HepG2 (cell line): Measurements from ENCODE around the gene AKAP6. TPM values are rescaled to one million over a fixed set of nuclear protein-coding genes. Genes with fewer than 3 reads are reported as not detected.

Experiments
- KDM3A ChIP-seq: IDR thresholded peaks from 2 replicates; pipeline ENCODE4 v1.6.1; 2018; ENCODE audit warnings: low read depth, missing compliant biosample characterization
- KDM4B ChIP-seq: sonication (generic); formaldehyde crosslinking; IDR thresholded peaks from 2 replicates; pipeline ENCODE4 v1.4.0; 2020; ENCODE audit warnings: missing genetic modification reagents
- NCOA1 ChIP-seq: sonication (generic); formaldehyde crosslinking; IDR thresholded peaks from 2 replicates; pipeline ENCODE4 v1.9.0; 2021; ENCODE audit warnings: missing genetic modification reagents
- NFE2 ChIP-seq: sonication (generic); formaldehyde crosslinking; IDR thresholded peaks from 2 replicates; pipeline ENCODE4 v1.4.0; 2020; ENCODE audit warnings: missing genetic modification reagents
- NR2F1 ChIP-seq, 2 experiments: fragments of 450-650 bp in 1 of 2; formaldehyde crosslinking in 1 of 2; IDR thresholded peaks; 2 replicates each; pipeline versions ENCODE4 v1.5.0 to v1.6.1; 2016 to 2020; ENCODE audit warnings: mild to moderate bottlenecking in 1 of 2, missing compliant biosample characterization in 1 of 2, missing genetic modification reagents in 1 of 2, moderate library complexity in 1 of 2
- PAF1 ChIP-seq: IDR thresholded peaks from 2 replicates; pipeline ENCODE4 v1.6.1; 2016; ENCODE audit warnings: missing genetic modification reagents, missing compliant biosample characterization
- PHF20 ChIP-seq: sonication (generic); formaldehyde crosslinking; IDR thresholded peaks from 2 replicates; pipeline ENCODE4 v1.5.0; 2020; ENCODE audit warnings: mild to moderate bottlenecking, missing genetic modification reagents
- RAD21 ChIP-seq: fragments of 450-650 bp; formaldehyde crosslinking; IDR thresholded peaks from 2 replicates; pipeline ENCODE4 v1.5.0; 2020; ENCODE audit warnings: mild to moderate bottlenecking
- SIX4 ChIP-seq: sonication (generic); formaldehyde crosslinking; IDR thresholded peaks from 2 replicates; pipeline ENCODE4 v1.4.0; 2020; ENCODE audit warnings: missing genetic modification reagents
- TBX2 ChIP-seq: sonication (generic); formaldehyde crosslinking; IDR thresholded peaks from 2 replicates; pipeline ENCODE4 v1.5.0; 2020; ENCODE audit warnings: missing genetic modification reagents, mild to moderate bottlenecking, borderline replicate concordance
- TGIF2 ChIP-seq: IDR thresholded peaks from 2 replicates; pipeline ENCODE4 v1.6.1; 2016; ENCODE audit warnings: control low read depth, missing compliant biosample characterization
- ZNF263 ChIP-seq: sonication (generic); formaldehyde crosslinking; IDR thresholded peaks from 2 replicates; pipeline ENCODE4 v1.4.0; 2020; ENCODE audit warnings: missing genetic modification reagents
- ZNF34 ChIP-seq: sonication (generic); formaldehyde crosslinking; IDR thresholded peaks from 2 replicates; pipeline ENCODE4 v1.4.0; 2020; ENCODE audit warnings: mild to moderate bottlenecking, missing genetic modification reagents, borderline replicate concordance
- ZNF510 ChIP-seq: sonication (generic); formaldehyde crosslinking; IDR thresholded peaks from 2 replicates; pipeline ENCODE4 v1.4.0; 2020; ENCODE audit warnings: low read depth, mild to moderate bottlenecking, missing genetic modification reagents
- ZNF652 ChIP-seq: IDR thresholded peaks from 2 replicates; pipeline ENCODE4 v1.6.1; 2016; ENCODE audit warnings: low read depth, borderline replicate concordance
- ZNF670 ChIP-seq: sonication (generic); formaldehyde crosslinking; IDR thresholded peaks from 2 replicates; pipeline ENCODE4 v1.8.0; 2022; ENCODE audit warnings: mild to moderate bottlenecking, missing genetic modification reagents, borderline replicate concordance
- ZNF770 ChIP-seq: sonication (generic); formaldehyde crosslinking; IDR thresholded peaks from 2 replicates; pipeline ENCODE4 v1.5.0; 2020; ENCODE audit warnings: mild to moderate bottlenecking, missing genetic modification reagents
- ZNF839 ChIP-seq: sonication (generic); formaldehyde crosslinking; IDR thresholded peaks from 2 replicates; pipeline ENCODE4 v1.4.0; 2020; ENCODE audit warnings: missing genetic modification reagents, mild to moderate bottlenecking, borderline replicate concordance
- polyA plus RNA-seq, 8 experiments: library from polyadenylated mRNA; depleted of rRNA in 3 of 8; stranded (reverse) in 7 of 8; unstranded in 1 of 8; fragments of >200 nt; fragmentation: Illumina TruSeq in 4 of 8; extraction: Trizol in 4 of 8; gene quantifications; 2 replicates each; pipeline versions ENCODE4 v1.2.1 to v1.2.3, GENCODE V29; 2011 to 2016; ENCODE audit warnings: low read depth in 4 of 8, missing spikeins in 1 of 8, mixed read lengths in 1 of 8; ENCODE audit not compliant: insufficient read depth in 1 of 8
- total RNA-seq, 5 experiments: library from RNA; depleted of rRNA; stranded (reverse); fragments of >200 nt; fragmentation: Illumina TruSeq; extraction: Trizol; gene quantifications; 2 replicates each; pipeline ENCODE4 v1.2.3, GENCODE V29; 2016; ENCODE audit warnings: low read depth in 1 of 5
- TF ChIP-seq, protein P1 (sequence below), 2 experiments: sonication (generic) in 1 of 2; formaldehyde crosslinking in 1 of 2; IDR thresholded peaks; 2 replicates each; pipeline versions ENCODE4 v1.4.0 to v1.6.1; 2018 to 2020; ENCODE audit warnings: missing genetic modification reagents in 2 of 2, borderline replicate concordance in 1 of 2, low read depth in 1 of 2, mild to moderate bottlenecking in 1 of 2, missing biosample characterization in 1 of 2
- TF ChIP-seq, protein P2 (sequence below): sonication (generic); formaldehyde crosslinking; IDR thresholded peaks from 2 replicates; pipeline ENCODE4 v1.5.1; 2020; ENCODE audit warnings: mild to moderate bottlenecking, moderate library complexity, missing genetic modification reagents
- TF ChIP-seq, protein P3 (sequence below): sonication (generic); formaldehyde crosslinking; IDR thresholded peaks from 2 replicates; pipeline ENCODE4 v1.4.0; 2020; ENCODE audit warnings: mild to moderate bottlenecking, low read depth, missing genetic modification reagents
- TF ChIP-seq, protein P4 (sequence below): sonication (generic); formaldehyde crosslinking; conservative IDR thresholded peaks from 2 replicates; pipeline ENCODE4 v1.8.0; 2022; ENCODE audit warnings: missing genetic modification reagents

Gene AKAP6
- total and polyA plus RNA-seq, 2 of the 13 experiments (the other 11 are each of a cell fraction or from before 2014, with no cell fraction given) = 1.4 TPM

- TF ChIP-seq ZNF770 (no peak), PHF20 (no peak), RAD21 (CRISPR knock-in tag) (peak; percentile 84; the same call in 1 of the 2 replicates), NR2F1 (CRISPR knock-in tag; IDR thresholded peaks at IDR 0.05) (no peak), NFE2 (CRISPR knock-in tag) (no peak), KDM3A (CRISPR knock-in tag) (no peak), ZNF34 (CRISPR knock-in tag) (no peak), ZNF670 (CRISPR knock-in tag) (no peak), ZNF263 (CRISPR knock-in tag) (no peak), ZNF510 (no peak), SIX4 (0 out of 2 replicates have a peak, but pooled peaks have one; percentile 28), PAF1 (no peak), ZNF652 (peak; percentile 73), ZNF839 (CRISPR knock-in tag) (no peak), TGIF2 (no peak), TBX2 (CRISPR knock-in tag) (no peak), NCOA1 (CRISPR knock-in tag) (no peak), KDM4B (CRISPR knock-in tag) (no peak)
- TF ChIP-seq, protein P1, sequence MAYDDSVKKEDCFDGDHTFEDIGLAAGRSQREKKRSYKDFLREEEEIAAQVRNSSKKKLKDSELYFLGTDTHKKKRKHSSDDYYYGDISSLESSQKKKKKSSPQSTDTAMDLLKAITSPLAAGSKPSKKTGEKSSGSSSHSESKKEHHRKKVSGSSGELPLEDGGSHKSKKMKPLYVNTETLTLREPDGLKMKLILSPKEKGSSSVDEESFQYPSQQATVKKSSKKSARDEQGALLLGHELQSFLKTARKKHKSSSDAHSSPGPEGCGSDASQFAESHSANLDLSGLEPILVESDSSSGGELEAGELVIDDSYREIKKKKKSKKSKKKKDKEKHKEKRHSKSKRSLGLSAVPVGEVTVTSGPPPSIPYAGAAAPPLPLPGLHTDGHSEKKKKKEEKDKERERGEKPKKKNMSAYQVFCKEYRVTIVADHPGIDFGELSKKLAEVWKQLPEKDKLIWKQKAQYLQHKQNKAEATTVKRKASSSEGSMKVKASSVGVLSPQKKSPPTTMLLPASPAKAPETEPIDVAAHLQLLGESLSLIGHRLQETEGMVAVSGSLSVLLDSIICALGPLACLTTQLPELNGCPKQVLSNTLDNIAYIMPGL (CRISPR knock-in tag; IDR thresholded peaks at IDR 0.05; ENCODE audit: borderline replicate concordance in 1 of 2, low read depth in 1 of 2) = peak in 1 of 2 experiments; percentile 71; a peak in 2 of 4 replicates
- TF ChIP-seq, protein P2, sequence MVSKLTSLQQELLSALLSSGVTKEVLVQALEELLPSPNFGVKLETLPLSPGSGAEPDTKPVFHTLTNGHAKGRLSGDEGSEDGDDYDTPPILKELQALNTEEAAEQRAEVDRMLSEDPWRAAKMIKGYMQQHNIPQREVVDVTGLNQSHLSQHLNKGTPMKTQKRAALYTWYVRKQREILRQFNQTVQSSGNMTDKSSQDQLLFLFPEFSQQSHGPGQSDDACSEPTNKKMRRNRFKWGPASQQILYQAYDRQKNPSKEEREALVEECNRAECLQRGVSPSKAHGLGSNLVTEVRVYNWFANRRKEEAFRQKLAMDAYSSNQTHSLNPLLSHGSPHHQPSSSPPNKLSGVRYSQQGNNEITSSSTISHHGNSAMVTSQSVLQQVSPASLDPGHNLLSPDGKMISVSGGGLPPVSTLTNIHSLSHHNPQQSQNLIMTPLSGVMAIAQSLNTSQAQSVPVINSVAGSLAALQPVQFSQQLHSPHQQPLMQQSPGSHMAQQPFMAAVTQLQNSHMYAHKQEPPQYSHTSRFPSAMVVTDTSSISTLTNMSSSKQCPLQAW (CRISPR knock-in tag) = no peak
- TF ChIP-seq, protein P3, sequence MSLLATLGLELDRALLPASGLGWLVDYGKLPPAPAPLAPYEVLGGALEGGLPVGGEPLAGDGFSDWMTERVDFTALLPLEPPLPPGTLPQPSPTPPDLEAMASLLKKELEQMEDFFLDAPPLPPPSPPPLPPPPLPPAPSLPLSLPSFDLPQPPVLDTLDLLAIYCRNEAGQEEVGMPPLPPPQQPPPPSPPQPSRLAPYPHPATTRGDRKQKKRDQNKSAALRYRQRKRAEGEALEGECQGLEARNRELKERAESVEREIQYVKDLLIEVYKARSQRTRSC (CRISPR knock-in tag) = no peak
- TF ChIP-seq, protein P4, sequence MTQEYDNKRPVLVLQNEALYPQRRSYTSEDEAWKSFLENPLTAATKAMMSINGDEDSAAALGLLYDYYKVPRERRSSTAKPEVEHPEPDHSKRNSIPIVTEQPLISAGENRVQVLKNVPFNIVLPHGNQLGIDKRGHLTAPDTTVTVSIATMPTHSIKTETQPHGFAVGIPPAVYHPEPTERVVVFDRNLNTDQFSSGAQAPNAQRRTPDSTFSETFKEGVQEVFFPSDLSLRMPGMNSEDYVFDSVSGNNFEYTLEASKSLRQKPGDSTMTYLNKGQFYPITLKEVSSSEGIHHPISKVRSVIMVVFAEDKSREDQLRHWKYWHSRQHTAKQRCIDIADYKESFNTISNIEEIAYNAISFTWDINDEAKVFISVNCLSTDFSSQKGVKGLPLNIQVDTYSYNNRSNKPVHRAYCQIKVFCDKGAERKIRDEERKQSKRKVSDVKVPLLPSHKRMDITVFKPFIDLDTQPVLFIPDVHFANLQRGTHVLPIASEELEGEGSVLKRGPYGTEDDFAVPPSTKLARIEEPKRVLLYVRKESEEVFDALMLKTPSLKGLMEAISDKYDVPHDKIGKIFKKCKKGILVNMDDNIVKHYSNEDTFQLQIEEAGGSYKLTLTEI (CRISPR knock-in tag) = no peak
These were observed 247.1 kb downstream of the AKAP6 start (continued) for GRCh38 chr14:32576088-32576795.
